Measurements from ENCODE around the gene H2BK1. TPM values are rescaled to one million over a fixed set of nuclear protein-coding genes. Genes with fewer than 3 reads are reported as not detected.

H2BK1 gene
- total and polyA plus RNA-seq, 2 of the 13 experiments (the other 11 are each of a cell fraction or from before 2014, with no cell fraction given): not detected

- no peak for FAIRE-seq
- POLR2A ChIA-PET: no interaction called here
- Histone ChIP-seq H3K4me2 (ENCODE audit: low read depth, low read length) (no peak overlapping the region), H3K4me1 (ENCODE audit: insufficient read depth, low read length) (no peaks in the 10 kb centered on the region), H3K36me3 (replicated peaks in 1 of 2; ENCODE audit: control insufficient read depth in 1 of 2, insufficient read depth in 2 of 2, low read length in 2 of 2) (no peaks in the 10 kb centered on the region), H4K20me1 (ENCODE audit: insufficient read depth, low read length) (no peaks in the 10 kb centered on the region), H3K79me2 (ENCODE audit: insufficient read depth, low read length) (no peaks in the 10 kb centered on the region), H3K9me3 (ENCODE audit: low read length) (no peaks in the 10 kb centered on the region), H3K4me3 (replicated peaks in 1 of 3; ENCODE audit: insufficient read depth in 1 of 3, low read depth in 2 of 3, low read length in 3 of 3) (no peak overlapping the region), H3K27me3 (ENCODE audit: control insufficient read depth in 1 of 2, insufficient read depth in 2 of 2, low read length in 2 of 2) (peaks cover 2 to 58% of the 10 kb centered on the region in 2 experiments; a peak in 3 of 5 replicates), H3K27ac (ENCODE audit: extremely low read length, insufficient read depth, low read length) (no peak overlapping the region), H2AFZ (ENCODE audit: low read length) (no peak overlapping the region), H3K9ac (ENCODE audit: insufficient read depth, low read depth, low read length) (no peak overlapping the region)
- 4% methylated on average over 4 of the region's 4 CpGs for WGBS (ENCODE audit: low lambda C conversion rate)
- CTCF ChIA-PET (ENCODE audit: low intra/inter-chr PET ratio, low total read pairs): no interaction called here
- BruUV-seq (replicated peaks): no TSS peak
- no peak for ATAC-seq
- TF ChIP-seq ZNF605 (CRISPR knock-in tag; IDR thresholded peaks at IDR 0.05) (no peak), ZNF232 (CRISPR knock-in tag; IDR thresholded peaks at IDR 0.05; ENCODE audit: borderline replicate concordance) (no peak), RBFOX2 (IDR thresholded peaks at IDR 0.05; ENCODE audit: low read depth, low read length) (no peak), TGIF2 (CRISPR knock-in tag; IDR thresholded peaks at IDR 0.05) (no peak), ZNF720 (CRISPR knock-in tag; IDR thresholded peaks at IDR 0.05) (no peak), ZBED4 (CRISPR knock-in tag; IDR thresholded peaks at IDR 0.05; ENCODE audit: borderline replicate concordance) (no peak), ZNF761 (CRISPR knock-in tag; conservative IDR thresholded peaks at IDR 0.05) (no peak), HNF4G (IDR thresholded peaks at IDR 0.05; ENCODE audit: borderline replicate concordance, low read depth, low read length) (no peak), HNF4G (CRISPR knock-in tag; IDR thresholded peaks at IDR 0.05; ENCODE audit: borderline replicate concordance, low read depth) (no peak), KDM3A (CRISPR knock-in tag; IDR thresholded peaks at IDR 0.05; ENCODE audit: low read depth) (no peak), RAD21 (CRISPR knock-in tag; IDR thresholded peaks at IDR 0.05) (no peak), ZNF282 (IDR thresholded peaks at IDR 0.05; ENCODE audit: partially characterized antibody) (no peak), SOX13 (IDR thresholded peaks at IDR 0.05) (no peak), SOX13 (CRISPR knock-in tag; conservative IDR thresholded peaks at IDR 0.05 in 1 of 2, IDR thresholded peaks at IDR 0.05 in 1 of 2) (no peak), ZNF747 (CRISPR knock-in tag; IDR thresholded peaks at IDR 0.05; ENCODE audit: borderline replicate concordance) (no peak), PAX8 (CRISPR knock-in tag; IDR thresholded peaks at IDR 0.05; ENCODE audit: borderline replicate concordance) (no peak), GTF3A (CRISPR knock-in tag; conservative IDR thresholded peaks at IDR 0.05) (no peak)
- TF ChIP-seq, protein P1, sequence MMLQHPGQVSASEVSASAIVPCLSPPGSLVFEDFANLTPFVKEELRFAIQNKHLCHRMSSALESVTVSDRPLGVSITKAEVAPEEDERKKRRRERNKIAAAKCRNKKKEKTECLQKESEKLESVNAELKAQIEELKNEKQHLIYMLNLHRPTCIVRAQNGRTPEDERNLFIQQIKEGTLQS (CRISPR knock-in tag; IDR thresholded peaks at IDR 0.05): no peak
- DNase-seq (ENCODE audit: low spot score): no peak
- in situ Hi-C loops (cut with HindIII; ENCODE audit: extremely low pct_ligation_motif_present, low pct_unique_long_range_greater_than_20kb): no loop called here
- intact Hi-C loops (cut with micrococcal nuclease; ENCODE audit: unreplicated experiment): loop anchor here (10.0 kb wide), 1 partner anchor 125 kb away; no protein-coding TSS in a partner anchor
These were observed 30.3 kb downstream of the H2BK1 start for GRCh38 chr7:151179946-151180345.
